Measurements from ENCODE around the gene DAD1. TPM values are rescaled to one million over a fixed set of nuclear protein-coding genes. Genes with fewer than 3 reads are reported as not detected.

DAD1 gene
- polyA plus RNA-seq, 1 donor (not counting 4 experiments of a cell fraction or from before 2014, with no cell fraction given), result 351 TPM

GRCh38 chr14:22519877-22520685 is 68.9 kb downstream of the DAD1 start:
- H3K27ac ChIP-seq (ENCODE audit: control insufficient read depth, insufficient read depth, low read length), result peak overlapping the region; percentile 39
- peak overlapping the region in 1 of 3 experiments; percentile 36 for H3K4me3 ChIP-seq (ENCODE audit: control insufficient read depth in 2 of 3, extremely low read depth in 1 of 3, insufficient read depth in 2 of 3, low read depth in 1 of 3, low read length in 3 of 3)
- FAIRE-seq (peak; percentile 13), DNase-seq (ENCODE audit: low read depth, low spot score) (no peak)
- H4K20me1 ChIP-seq (ENCODE audit: control insufficient read depth, extremely low read depth, insufficient read depth, low read length), result no peaks in the 10 kb centered on the region
- no peaks in the 10 kb centered on the region for H3K27me3 ChIP-seq (ENCODE audit: control insufficient read depth, extremely low read depth, insufficient read depth, low read length)
- no peaks in the 10 kb centered on the region for H3K79me2 ChIP-seq (ENCODE audit: control insufficient read depth, insufficient read depth, low read length)
- peak overlapping the region; percentile 60 for H2AFZ ChIP-seq (ENCODE audit: control insufficient read depth, low read length)
- no peaks in the 10 kb centered on the region for H3K9me1 ChIP-seq (ENCODE audit: control insufficient read depth, extremely low read depth, insufficient read depth, low read length)
- no peak for TF ChIP-seq EZH2 (IDR thresholded peaks at IDR 0.05; ENCODE audit: low read length)
- TF ChIP-seq, protein P1, sequence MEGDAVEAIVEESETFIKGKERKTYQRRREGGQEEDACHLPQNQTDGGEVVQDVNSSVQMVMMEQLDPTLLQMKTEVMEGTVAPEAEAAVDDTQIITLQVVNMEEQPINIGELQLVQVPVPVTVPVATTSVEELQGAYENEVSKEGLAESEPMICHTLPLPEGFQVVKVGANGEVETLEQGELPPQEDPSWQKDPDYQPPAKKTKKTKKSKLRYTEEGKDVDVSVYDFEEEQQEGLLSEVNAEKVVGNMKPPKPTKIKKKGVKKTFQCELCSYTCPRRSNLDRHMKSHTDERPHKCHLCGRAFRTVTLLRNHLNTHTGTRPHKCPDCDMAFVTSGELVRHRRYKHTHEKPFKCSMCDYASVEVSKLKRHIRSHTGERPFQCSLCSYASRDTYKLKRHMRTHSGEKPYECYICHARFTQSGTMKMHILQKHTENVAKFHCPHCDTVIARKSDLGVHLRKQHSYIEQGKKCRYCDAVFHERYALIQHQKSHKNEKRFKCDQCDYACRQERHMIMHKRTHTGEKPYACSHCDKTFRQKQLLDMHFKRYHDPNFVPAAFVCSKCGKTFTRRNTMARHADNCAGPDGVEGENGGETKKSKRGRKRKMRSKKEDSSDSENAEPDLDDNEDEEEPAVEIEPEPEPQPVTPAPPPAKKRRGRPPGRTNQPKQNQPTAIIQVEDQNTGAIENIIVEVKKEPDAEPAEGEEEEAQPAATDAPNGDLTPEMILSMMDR (optimal IDR thresholded peaks at IDR 0.05 in 1 of 3, IDR thresholded peaks at IDR 0.05 in 1 of 3, conservative IDR thresholded peaks at IDR 0.05 in 1 of 3; ENCODE audit: extremely low read depth in 1 of 3, insufficient read depth in 2 of 3, low read length in 3 of 3), result no peak
- H3K9ac ChIP-seq (ENCODE audit: control insufficient read depth, extremely low read depth, insufficient read depth, low read length), result no peak overlapping the region
- H3K4me1 ChIP-seq (ENCODE audit: control insufficient read depth, extremely low read depth, insufficient read depth, low read length), result peaks cover 44% of the 10 kb centered on the region
- H3K4me2 ChIP-seq (ENCODE audit: control insufficient read depth, extremely low read depth, insufficient read depth, low read depth, low read length), result peak overlapping the region; percentile 80
- no peaks in the 10 kb centered on the region for H3K36me3 ChIP-seq (ENCODE audit: control insufficient read depth in 2 of 2, extremely low read depth in 1 of 2, insufficient read depth in 2 of 2, low read length in 2 of 2)
- dilution Hi-C loops (cut with MboI; ENCODE audit: extremely low pct_ligation_motif_present, low sequenced_read_pairs), result no loop called here
- no peaks in the 10 kb centered on the region for H3K9me3 ChIP-seq (ENCODE audit: control insufficient read depth, low read depth, low read length)

DNA sequence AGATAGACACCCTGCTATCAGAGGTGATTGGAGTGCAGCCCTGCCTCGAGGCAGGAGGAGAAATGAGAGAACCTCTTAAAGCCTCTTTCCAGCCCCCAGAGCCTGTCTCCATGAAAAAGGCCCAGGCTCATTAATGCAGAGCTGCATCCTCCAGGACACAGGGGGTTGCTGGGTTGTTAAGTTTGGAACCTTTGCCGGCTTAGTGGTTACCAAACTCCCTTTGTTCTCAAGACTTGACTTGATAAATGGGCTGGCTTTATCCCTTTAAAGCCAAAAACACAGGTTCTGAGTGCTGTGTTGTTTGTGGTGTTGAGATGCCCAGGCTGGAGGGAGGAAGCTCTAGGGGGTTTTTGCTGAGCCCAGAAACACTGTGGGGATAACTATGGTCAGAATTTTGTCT is 71.0 kb downstream of the DAD1 start:
- Histone ChIP-seq H3K9me3 (ENCODE audit: control insufficient read depth, low read depth, low read length) (no peaks in the 10 kb centered on the region), H3K4me1 (ENCODE audit: control insufficient read depth, extremely low read depth, insufficient read depth, low read length) (peaks cover 32% of the 10 kb centered on the region), H2AFZ (ENCODE audit: control insufficient read depth, low read length) (no peak overlapping the region), H3K27me3 (ENCODE audit: control insufficient read depth, extremely low read depth, insufficient read depth, low read length) (no peaks in the 10 kb centered on the region), H3K9me1 (ENCODE audit: control insufficient read depth, extremely low read depth, insufficient read depth, low read length) (no peaks in the 10 kb centered on the region), H3K27ac (ENCODE audit: control insufficient read depth, insufficient read depth, low read length) (no peak overlapping the region), H4K20me1 (ENCODE audit: control insufficient read depth, extremely low read depth, insufficient read depth, low read length) (no peaks in the 10 kb centered on the region), H3K4me3 (ENCODE audit: control insufficient read depth in 2 of 3, extremely low read depth in 1 of 3, insufficient read depth in 2 of 3, low read depth in 1 of 3, low read length in 3 of 3) (no peak overlapping the region), H3K79me2 (ENCODE audit: control insufficient read depth, insufficient read depth, low read length) (no peaks in the 10 kb centered on the region), H3K36me3 (ENCODE audit: control insufficient read depth in 2 of 2, extremely low read depth in 1 of 2, insufficient read depth in 2 of 2, low read length in 2 of 2) (no peaks in the 10 kb centered on the region), H3K4me2 (ENCODE audit: control insufficient read depth, extremely low read depth, insufficient read depth, low read depth, low read length) (no peak overlapping the region), H3K9ac (ENCODE audit: control insufficient read depth, extremely low read depth, insufficient read depth, low read length) (no peak overlapping the region)
- dilution Hi-C loops (cut with MboI; ENCODE audit: extremely low pct_ligation_motif_present, low sequenced_read_pairs), result no loop called here
- FAIRE-seq (no peak), DNase-seq (ENCODE audit: low read depth, low spot score) (no peak)
- TF ChIP-seq, protein P1 (optimal IDR thresholded peaks at IDR 0.05 in 1 of 3, IDR thresholded peaks at IDR 0.05 in 1 of 3, conservative IDR thresholded peaks at IDR 0.05 in 1 of 3; ENCODE audit: extremely low read depth in 1 of 3, insufficient read depth in 2 of 3, low read length in 3 of 3), result no peak
- no peak for TF ChIP-seq EZH2 (IDR thresholded peaks at IDR 0.05; ENCODE audit: low read length)

All from keratinocyte (primary cell).